Measurements from ENCODE around the gene PSMG4.

The PSMG4 gene

DNA sequence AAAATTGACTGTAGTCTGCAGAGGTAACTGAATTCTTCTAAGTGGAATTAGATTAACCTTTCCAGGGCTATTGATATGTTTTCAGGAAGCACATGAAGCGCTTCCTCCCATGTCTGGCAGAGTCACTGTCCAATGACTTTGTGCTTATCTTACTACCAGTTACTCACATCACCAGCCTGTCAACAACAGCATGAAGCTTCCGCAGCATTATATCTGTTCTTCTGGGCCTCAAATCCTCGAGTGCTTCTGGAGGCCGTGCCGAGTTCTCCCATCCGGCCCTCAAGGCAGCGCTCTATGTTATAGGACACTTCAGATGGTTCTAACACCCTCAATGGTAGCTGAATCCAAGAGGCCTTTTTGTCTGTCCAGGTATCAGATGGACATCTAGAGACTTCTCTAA, 33.2 kb downstream of the PSMG4 start:
- no peak for DNase-seq

DNA sequence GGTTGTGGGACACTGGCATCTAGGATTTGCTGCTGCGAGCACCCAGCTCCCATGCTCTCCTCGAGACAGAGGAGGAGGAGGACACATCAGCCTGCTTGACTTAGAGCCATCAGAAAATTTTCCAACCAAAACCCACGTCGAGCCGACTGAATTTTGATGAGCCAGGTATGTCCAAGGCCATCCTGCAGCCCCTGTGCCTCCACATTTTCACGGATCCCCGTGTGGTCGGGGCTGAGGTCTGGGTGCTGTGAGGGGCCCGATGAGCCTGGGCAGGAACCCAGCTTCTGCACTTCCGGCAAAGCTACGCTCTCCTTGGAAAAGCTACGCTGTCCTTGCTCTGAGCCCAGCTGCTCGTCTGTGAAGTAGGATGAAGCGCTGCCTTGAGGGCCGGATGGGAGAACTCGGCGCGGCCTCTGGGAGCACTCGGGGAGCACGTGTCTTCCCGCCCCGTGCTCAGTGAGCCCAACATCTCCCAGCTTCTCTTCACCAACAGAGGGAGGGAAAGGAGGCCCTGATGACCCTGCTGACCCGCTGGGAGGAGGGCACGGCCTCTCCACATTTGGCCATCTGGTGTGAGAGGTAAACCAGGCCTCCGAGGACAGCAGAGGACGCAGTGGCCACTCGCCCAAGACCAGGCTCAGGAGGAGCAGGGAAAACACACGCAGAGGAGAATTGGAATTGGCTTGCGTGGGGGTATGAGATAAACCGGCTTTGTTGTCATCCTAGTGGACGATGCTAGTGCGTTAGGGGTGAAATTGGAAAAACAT, 33.9 kb downstream of the PSMG4 start:
- no peak for DNase-seq

DNA sequence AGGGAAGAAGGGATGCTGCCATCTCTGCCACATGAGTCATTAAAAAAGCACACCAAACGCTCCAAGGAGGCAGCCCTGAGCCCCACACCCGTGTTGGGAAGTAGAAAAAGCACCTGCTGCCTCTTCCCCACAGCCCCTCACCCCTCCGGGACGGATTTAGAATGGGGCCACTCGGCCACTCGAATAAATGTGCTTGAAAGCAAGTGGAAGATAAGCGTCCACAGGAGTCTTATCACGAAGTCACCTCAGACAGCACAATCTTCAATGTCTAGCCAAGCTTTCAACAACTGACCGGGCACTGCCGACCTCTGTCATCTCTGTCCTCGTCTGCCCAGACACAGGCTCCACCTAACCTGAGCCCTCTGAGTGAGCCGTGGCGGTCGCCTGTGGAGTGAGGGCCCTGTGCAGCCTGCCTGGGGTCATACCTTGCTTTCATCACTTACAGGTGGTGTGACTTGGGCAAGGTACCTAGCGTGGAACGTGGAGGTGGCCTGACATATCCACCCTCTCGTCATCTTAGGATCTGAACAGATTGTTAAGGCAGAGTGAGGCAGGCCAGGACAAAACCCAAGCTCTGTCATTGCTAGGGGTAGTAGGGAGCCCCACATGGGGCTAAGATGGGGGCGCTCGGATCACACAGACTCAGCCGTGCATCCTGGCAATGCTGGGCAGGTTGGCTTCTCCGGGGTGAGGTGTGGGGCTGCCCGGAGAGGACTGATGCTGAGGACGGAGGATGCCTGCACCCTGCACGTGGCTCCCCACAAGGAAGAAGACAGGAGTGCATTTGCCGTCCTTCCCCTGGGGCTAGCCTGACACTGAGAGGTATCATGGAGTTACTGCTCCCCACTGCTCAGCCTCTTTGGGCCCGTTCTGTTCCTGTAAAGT, 34.8 kb downstream of the PSMG4 start:
- no peak for DNase-seq

DNA sequence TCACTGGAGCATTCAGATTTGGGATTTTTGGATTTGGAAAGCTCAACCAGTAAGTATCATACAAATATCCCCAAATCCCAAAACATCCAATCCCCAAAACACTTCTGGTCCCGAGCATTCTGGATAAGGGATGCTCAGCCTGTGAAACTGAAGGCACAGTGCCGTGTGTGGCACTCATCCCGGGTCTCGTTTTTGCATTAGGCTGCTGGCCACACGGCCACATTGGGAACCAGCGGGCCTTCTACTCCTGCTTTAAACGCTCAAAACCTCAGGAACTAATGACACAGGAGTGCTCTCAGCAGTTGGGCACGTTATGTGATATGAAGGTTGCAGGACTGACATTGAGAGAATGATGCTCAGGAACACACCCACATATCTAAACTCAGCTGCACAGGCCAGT, 35.6 kb downstream of the PSMG4 start:
- no peak for DNase-seq

DNA sequence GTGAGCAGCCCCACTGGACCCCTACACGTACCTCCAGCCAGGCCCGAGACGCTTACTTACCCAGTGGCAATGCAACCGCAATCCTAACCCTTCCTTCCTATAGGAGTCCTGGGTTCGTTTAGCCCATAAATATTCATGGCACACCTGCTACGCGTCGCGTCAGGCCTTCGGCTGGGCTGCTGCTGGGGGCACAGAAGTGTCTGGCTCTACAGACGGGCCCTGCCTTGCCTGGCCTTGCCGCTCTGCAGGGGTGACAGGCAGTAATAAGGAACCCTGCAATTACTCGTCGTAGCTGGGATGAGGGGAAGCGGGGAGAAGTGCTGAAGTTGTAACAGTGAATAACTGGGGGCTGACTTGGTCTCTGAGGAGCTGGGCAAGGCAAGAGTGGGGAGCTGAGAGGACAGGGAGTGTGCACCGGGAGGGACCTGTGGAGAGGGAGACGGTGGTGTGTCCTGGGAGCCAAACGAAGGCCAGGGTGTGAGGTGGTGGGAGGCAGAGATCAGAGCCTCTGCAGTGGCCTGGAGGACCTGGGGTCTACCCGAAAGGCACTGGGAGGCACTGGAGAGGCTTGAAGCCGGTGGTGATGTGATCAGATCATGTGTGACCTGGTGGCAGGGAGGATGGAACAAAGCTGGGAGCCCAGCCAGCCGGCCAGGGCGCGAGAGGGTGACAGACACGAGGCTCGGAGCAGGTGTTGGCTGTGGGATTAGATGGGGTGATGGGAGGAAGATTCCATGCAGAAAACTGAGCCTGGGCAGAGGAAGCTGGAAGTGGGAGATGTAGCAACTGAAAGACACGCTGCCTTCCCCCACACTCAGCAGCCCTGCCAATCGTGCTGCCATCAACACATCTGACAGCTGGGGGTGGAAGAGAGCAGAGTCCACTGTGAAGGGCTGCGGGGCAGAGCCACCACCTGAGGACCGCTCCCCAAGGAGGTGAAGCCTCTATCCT, 36.4 kb downstream of the PSMG4 start:
- peak; percentile 75 for DNase-seq

DNA sequence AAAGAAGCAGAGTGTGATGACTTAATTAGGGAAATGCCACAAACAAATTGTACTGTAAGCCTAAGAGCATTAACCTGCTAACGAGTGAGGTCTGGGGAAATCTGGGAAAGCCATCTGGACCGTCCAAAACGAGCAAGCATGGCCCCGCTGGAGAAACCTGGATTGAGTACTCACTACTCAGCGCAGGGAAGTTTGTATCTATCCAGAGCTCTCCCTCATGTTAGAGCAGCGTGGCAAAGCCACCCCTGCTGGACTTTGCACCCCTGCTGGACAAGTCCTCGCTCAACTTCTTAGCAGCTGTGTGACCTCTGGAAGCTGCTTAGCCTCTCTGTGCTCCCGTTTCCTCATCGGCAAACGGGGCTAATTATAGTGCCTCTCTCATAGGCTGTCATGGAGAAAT, 37.3 kb downstream of the PSMG4 start:
- DNase-seq = no peak

DNA sequence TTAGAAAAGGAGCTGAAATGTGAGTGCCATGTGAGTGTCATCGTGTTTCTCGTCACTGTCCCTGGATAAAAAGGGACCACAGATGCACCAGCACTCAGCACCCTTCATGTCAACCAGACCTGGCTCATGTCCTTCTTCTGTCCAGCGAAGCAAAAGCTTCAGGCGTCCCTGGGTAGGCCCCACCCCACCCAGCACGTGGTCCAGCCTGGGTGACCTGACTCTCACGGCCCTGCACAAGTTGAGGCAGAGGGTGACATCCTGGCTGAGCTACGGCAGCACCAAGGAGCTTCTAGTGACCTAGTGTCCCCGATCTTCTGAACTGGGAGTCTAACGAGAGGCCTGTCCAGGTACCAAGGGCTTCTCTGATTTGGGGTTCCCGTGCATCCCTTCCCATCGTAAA, 37.8 kb downstream of the PSMG4 start:
- DNase-seq = no peak

DNA sequence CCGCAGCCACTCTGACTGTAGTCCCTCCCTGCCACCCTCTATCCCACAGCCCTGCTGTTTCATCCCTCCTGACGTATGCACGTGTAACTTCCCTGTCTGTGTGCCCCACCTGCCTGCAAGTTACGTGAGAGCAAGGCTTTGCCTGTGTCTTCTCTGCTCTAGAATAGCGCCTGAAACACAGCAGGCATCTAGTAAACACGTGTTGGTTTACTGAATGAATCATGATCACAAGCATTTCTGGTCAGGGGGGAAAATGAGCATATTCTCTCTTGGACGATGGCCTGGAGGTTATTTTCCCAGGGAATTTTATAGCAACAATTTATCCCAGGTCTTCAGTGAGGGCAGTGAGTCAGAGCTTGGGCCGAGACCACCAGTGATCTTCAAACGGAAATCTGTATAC, 38.3 kb downstream of the PSMG4 start:
- DNase-seq = no peak

DNA sequence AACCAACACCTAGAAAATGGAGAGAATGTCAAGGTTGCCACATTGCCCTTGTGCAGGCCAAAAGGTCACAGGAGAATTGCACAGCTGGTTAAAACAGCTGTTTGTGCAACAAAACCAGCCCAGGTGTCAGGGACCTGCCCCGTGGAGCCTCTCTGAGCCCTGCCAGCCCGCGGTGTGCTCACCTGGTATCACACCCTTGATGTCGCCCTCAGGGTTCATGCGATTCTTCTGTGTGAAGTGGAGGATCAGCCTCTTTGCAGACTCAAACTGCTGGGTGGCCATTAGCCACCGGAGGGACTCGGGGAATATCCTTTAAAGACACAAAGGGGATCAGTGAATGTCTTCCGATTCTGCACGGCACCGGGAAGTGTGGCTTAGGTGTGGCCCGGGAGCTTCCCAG, 39.2 kb downstream of the PSMG4 start:
- no peak for DNase-seq

DNA sequence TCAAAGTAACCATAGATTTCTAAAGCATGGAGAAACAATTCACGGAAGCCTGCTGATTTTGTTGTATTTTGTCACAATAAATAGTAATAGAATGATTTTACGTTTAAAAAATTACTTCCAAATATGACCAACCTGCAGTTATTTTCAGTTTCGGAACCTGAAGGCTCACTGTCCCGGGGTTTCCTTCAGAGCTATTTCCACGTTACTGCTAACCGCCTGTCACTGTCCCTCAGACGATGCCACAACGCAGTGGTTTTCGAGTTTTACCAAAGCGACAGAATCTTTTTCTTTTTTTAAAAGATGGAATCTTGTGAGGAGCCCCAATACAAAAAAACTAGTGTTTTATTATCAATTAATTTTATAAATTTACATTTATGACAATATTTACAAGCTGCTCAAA, 40.5 kb downstream of the PSMG4 start:
- no peak for DNase-seq

DNA sequence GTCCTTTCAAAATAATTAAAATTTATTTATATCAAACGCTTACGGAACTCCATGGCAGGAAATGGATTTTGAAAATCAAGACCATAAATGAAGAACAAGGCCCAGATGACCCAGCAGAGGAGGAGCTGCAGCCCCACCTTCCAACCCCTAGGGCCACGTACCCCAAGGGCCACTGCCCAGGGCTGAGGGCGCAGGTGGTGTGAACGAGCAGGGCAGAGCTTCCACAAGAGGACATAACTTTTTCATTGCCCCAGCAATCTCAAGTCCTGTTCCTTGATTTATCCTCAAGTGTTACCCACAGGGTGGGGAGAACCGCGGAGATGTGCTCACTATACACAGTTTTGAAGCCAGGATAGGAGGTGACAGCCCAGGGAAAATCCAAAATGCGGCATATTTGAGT, 42.8 kb downstream of the PSMG4 start:
- DNase-seq = no peak

DNA sequence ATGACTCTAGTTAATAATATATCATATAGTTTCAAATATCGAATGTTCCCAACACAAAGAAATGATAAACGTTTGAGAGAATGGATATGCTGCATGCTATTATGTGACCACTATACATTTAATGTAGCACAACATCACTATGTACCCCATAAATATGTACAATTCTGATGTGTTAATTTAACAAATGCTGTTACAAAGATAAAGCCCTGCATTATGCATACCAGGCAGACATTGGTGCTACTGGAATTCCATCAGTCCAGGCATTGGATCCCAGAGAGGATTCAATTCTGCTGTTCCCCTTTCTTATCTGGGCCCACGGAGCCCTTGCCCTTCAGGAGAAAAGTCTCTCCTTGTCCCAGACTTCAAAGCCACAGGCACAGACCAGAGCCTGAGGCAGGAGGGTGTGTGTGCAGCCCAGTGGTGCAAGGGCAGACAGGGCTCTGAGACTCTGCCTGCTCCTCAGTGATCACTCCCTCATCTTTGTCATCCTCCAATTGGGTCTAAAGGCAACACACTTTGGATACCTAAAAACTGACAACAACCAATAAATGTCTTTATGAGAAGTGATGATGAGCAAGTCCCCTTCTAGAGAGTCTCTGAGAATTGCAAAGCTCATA, 45.2 kb downstream of the PSMG4 start:
- no peak for DNase-seq

DNA sequence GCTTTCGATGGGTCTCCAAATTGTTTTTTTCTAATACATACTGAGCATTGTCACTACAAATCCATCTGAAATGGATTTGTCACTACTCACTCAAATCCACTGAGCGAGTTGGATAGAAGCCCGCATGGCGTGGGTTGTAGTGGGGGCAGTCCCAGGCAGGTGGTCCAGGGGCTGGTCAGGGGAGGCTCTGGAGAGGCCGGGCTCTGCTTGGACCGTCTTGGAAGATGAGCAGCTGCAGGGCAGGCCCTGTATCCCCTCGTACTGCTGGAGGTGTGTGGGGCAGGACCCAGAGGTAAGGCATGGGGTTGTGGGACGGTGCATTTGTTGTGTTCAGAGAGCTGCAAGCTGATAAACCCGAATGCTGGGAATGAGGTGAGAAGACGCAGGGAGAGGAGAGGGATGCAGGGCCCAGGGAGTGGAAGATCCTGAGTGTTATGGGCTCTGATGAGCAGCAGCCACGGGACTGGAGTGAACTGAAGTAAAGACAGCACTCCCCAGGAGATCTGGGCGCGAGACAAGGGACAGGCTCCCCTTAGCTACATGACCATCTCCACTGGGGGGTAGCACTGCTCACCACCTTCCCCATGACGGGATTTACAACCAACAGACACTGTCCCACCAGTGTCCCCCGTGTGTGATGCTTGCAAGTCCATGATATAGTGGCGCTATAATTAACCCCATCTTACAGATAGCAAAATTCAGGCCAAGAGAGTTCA, 45.9 kb downstream of the PSMG4 start:
- no peak for DNase-seq

DNA sequence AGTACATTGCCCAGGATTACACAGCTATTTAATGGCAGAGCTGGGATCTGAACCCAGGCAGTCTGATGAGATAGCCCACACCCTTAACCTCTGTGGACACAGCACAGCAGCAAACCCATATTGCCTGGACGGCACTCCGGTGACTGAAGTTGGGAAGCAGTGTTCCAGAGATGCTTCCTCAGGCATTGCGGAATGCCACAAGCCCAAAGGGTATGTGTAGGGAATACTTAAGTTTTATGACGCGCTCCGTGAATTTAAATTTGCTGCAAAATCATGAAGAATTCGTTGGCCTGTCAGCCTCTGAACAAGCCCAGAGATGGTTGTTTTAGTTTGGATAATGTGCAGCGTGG, 46.4 kb downstream of the PSMG4 start:
- DNase-seq = no peak

DNA sequence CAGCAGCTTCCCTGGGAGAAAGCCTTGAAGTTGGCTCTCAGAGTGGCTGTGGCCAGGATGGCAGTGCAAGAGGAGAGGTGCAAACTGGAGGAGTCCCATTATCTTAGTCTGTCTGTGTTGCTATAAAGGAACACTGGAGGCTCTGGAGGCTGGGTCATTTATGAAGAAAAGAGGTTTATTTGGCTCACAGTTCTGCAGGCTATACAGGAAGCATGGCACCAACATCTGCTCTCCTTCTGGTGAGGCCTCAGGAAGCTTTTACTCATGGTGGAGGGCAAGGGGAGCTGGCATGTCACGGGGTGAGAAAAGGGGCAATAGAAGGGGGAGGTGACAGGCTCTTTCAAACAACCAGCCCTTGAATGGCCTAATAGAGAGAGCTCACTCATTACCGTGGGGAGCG, 47.1 kb downstream of the PSMG4 start:
- DNase-seq = no peak

DNA sequence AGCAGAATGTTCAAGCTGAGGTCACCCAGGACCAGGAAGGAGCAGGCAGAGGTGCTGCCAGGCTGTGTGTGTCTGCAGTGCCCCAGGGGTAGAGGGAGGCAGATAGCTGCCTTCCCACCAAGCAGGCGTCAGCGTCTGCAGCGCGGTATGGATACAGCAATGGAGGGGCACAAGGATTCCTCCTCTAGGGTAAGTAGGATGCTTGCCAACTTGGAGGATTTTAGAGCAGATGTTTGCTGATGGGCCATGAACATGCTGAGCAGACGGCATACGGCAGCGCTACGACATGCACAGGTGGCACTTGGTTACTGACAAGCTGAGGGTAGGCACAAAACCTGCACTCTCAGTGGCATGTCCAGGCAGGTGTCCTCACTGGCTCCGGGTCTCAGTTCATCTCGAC, 48.1 kb downstream of the PSMG4 start:
- DNase-seq = peak; percentile 58

DNA sequence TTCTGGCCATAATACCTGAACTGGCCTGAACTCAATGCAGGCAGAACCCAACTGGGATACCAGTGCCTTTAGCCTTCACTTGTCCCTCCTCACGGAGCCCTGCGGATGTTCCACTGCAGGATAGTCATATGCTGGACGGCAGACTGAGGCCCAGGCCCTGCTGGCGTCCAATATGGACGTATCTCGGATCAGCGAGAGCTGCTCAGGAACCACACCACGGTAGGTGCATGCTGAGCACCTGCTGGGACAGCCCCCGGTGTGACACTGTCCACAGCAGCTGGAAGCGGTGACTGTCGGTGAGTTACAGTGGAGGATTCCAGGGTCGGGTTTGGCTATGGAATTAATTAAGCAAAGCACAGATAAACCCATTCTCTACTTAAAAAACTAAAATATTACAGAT, 48.7 kb downstream of the PSMG4 start:
- no peak for DNase-seq

DNA sequence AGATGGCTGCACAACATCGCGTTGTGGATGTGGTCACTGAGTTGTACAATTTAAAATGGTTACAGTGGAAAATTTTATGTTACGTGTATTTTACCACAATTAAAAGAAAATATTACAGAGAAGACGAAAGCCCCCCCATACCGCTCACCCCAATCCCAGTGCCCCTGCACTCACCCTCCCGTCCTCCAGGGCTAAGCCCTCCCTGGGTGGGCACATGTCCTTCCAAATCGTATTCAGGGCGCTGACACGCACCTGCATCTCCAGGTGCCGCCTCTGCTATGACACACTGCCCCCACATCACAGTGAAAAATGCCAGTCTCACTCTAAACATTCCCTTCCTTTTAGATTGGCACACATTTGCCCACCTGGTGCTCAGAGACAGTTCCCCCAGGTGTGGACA, 49.4 kb downstream of the PSMG4 start:
- peak; percentile 7 for DNase-seq

DNA sequence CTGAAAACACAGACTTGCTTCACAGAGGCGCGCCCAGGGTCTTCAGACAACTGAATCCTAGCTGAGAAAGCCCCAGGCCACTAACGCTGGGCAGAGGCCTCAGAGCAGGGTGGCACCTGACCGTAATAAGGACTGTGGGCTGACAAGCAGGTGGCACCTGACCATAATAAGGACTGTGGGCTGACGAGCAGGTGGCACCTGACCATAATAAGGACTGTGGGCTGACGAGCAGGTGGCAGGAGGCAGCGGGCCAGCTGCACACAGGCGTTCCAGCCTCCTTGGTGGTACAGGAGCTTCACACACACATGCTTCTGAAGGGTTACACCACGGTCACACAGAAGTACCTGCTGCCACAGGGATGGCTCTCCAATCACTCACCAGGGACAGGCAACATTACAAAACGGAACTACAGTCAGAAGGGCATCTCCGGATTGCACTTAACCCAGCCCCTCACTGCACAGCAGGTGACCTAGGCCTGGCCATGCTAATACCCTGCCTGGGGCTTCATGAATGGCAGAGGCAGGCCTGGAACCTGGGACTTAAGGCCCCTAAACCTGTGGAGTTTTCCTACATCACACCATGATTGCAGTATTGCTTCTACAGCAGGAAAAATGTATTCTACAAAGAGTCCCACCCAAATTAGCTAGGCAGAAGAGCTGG, 50.8 kb downstream of the PSMG4 start:
- peak; percentile 96 for DNase-seq

DNA sequence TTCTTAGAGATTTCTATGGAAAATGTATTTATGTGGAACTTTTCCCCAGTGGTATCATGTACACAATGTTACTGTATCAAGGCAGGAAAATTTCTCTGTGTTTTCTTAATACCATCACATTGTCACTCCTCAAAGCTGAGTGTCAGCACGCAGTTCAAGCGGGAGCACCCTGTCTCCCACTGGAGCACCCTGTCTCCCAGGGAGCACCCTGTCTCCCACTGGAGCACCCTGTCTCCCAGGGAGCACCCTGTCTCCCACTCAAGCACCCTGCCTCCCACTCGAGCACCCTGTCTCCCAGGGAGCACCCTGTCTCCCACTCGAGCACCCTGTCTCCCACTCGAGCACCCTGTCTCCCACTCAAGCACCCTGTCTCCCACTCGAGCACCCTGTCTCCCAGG, 51.3 kb downstream of the PSMG4 start:
- DNase-seq = no peak

DNA sequence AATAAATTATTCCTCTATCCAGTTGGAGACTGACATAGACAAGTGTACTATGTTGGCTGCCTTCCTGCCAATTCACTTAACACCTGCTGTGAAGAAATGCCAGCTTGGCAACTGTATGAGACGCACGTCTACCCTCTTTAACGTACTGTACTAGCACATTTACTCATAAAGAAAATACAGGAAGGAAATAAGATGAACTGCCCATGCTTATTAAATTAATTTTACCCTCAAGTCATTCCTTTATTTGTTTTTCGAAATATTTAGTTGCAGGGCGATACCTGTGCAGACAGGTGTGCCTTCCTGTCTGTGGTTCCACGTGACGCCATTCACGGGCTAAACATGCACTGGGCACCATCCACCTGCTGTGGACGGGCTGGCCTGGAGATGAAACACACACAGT, 52.0 kb downstream of the PSMG4 start:
- DNase-seq = peak; percentile 82

DNA sequence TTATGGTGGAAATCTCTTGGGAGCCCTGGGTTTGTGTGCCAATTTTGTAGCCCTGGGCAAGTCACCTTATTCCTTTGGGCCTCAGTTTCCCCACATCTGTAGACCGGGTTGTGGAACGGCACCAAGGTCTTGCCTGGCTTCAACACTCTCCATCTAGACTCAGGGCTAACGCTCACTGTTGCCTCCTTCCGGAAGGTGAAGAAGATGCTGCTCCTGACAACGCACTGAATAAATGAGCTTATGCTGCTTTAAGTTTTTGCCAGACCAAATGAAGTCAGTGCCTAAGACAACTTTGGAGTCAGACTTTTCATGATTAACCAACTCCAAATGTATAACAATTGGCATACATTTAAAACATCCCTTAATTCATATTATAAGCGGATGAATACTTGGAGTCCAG, 53.1 kb downstream of the PSMG4 start:
- DNase-seq = no peak
